Activated CD8-positive, alpha-beta memory T cell treated with anti-CD3 and anti-CD28 coated beads, Interleukin-2, amount 50 U/mL, for 1 hour (primary cell): ENCODE results near the gene OXNAD1.

Experiments
- DNase-seq: peaks from one replicate; pipeline ENCODE4 v3.0.0-alpha.2; 2020; ENCODE audit errors: extremely low read depth

OXNAD1 gene

GRCh38 chr3:16279010-16279801, 14.2 kb downstream of the OXNAD1 start:
- no peak for DNase-seq

- no peak for DNase-seq
Measured at GRCh38 chr3:16280671-16281070, 15.7 kb downstream of the OXNAD1 start.

DNA sequence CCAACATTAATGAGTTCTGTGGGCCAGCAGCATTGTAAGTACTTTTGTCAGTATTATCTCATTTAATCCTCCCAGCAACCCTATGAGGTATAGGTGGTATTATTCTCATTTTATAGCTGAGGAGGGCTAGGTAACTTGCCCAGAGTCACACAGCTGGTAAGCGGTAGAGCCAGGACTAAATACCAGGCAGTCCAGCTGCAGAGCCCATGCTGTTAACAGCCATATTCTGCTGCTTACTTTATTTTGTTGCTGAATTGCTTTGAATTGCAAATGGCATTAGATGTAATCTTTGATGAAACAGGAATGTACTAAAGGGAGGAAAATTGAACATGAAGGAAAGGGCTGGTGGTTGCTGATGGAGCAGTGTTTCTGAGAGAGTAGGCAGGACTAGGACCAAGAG, 19.6 kb downstream of the OXNAD1 start:
- no peak for DNase-seq

GRCh38 chr3:16286161-16286560, 21.1 kb downstream of the OXNAD1 start:
- DNase-seq, result peak; percentile 77

DNA sequence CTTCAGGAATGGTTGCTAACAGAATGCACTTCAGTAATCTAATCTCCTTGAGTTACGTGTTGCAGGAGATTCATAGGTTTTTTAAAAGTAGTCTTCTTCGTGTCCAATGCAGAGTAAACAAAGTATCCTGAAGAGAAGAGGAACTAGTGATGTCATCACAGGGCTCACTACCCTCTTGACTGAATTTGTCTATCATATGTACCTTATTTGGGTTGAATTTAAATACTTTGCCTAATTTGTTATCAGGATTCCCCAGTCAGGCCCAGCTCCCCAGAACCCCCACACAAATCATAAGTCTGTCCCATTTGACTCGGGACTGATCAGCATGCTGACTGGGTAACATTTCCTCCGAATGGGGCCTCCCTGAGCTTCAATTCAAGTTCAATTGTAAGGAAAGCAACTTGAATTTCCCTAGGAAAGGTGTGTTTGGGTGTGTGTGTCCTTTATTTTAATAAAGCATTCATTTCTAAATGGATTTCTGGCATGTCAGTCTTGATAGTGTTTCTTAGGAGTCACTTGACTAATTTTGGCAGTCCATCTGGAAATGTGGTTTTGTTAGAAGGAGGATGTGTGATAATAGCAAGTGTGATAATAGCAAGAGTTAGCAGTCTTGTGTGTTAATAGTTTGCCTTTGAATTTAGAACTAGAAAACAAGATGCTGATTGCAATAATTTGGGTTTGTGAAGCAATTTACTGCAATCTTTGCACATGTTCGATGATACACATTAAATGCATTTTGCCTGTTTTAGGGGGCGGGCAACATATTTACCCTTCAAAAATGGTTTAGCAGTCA, 21.9 kb downstream of the OXNAD1 start:
- DNase-seq, result no peak

- no peak for DNase-seq
Measured at GRCh38 chr3:16288664-16289063, 23.7 kb downstream of the OXNAD1 start.

DNA sequence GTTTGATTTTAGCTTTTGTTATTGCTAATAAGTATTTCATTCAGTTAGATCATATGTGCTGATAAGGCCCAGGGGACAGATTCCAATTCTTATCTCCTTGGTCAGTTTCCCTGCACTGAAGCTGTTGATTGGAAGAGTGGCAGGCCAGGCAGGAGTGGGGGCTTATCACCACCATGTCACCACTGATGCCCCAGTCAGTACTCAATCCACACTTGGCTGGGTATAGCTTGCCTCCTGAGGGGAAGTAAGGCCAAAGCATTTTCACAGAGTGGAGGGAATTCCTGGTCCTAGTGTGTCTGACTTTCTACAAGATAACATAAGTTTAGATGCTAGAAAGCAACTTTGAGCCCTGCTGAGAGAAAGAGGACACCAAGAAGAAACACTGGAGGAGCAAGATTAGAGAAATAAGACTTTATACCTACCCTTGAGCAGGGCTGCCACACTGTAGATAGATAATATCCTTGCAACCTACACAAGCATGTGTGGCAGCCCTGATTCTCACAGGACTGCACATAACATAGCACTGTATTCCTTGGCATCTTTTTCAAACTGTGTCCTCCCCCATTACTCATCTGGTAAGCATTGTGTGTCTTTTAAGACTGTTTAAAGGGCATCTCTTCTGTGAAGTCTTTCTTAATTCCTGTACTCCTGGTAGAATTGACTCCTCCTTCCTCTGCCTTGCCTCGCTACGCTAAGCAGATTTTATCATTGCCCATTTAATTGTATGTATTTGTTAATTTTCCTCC, 24.3 kb downstream of the OXNAD1 start:
- DNase-seq, result no peak

- DNase-seq, result no peak
Measured at GRCh38 chr3:16290007-16290826, 25.2 kb downstream of the OXNAD1 start.

DNA sequence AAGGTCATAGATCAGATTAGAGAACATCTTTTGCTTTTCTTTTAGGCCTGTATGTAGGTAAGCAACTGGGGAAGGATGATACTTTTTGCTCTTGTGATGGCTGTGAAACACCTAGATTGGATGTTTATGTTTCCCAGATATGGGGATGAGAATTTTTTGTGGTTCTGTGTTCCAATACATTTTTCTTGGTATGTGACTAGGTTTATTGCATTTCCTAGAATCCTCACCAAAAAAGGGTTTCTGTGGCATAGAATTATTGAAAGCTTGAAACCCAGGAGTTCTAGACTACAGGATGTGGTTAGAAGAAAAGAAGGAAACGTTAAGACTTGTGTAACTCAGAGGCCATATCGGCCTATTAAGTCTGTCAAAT, 25.8 kb downstream of the OXNAD1 start:
- DNase-seq, result no peak

- no peak for DNase-seq
Measured at GRCh38 chr3:16294844-16295243, 29.8 kb downstream of the OXNAD1 start.

DNA sequence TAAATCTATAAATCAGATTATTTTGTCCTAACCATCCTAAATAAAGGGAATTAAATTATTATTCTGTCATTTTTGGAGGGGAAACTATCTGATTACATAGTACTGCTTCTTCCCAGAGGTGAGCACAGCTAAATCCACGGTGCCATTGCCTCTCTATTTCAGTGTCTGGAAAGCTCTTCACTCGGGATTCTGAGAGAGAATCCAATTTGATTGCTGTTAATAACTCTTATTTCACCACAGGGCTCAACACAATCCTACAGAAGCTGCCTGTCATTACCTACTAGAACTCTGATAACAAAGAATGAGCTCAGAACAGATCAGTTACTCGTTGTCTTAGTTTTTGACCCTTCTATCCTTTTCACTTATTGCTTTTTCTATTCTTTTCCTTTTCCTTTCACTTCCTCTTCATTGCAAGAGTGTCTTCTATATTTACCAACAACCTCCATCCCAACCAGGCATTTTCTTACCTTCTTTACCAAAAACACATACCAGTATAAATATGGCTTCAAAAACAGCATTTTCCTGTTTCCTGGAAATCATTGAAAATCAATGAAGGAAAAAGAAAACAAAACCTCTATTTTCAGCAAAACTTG, 30.4 kb downstream of the OXNAD1 start:
- DNase-seq, result no peak

DNA sequence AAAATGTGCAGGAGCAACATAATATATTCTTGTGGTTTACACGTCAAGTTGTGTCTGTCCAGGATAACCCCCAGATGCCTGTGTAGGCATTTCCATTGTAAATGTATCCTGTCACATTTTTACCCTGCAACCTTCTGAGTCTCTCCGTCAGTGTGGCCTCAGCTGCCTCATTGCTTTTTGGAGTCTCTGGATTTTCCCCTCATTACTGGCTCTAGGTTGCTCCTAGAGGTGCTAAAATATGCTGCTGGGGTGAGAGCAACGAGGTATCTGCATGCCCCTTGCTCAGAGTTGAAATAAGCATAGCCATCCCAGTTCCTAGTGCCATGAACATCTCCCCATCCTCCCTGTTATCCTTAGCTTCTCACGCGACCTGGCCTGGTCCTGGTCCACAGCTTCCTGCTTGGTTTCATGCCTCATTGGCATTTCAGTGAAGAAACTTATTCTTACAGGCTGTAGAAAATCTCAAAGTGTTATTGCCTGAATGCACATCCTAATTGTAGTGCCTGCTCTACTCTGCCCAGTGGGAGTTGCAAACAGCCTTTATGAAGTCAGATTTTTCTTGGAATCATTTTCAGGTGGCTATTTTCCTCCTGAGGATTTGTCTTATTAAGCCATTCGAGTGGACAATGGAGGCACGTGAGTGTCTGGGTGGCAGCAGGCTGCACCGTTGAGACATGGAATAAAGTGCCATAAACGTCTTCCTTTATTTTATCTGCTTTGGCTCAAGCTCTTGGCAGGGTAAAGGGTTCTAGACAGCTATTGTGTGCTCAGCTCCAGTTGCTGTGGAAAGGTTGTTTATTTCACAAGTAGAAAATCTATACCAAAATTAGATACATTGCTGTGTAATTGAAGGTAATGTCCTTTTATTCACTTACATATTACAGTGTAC, 33.2 kb downstream of the OXNAD1 start:
- DNase-seq, result no peak

- no peak for DNase-seq
Measured at GRCh38 chr3:16298891-16299290, 33.9 kb downstream of the OXNAD1 start.

DNA sequence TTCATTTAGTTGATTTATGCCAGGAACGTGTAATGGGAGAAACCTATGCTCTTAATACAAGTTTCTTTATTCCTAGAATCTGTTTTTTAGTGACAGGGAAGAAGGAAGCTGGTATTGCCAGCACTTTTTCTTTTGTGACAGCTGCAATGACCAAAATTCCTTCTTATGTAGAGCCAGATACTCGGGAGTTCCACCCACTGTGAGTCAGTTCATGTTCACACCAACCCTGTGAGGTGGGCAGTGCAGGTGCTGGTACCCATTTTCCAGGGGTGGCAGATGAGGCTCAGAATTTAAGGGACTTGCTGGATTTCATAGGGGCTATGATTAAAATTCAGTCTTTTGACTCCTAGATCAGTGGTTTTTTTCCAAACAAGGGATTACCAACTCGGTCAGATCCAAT, 34.7 kb downstream of the OXNAD1 start:
- no peak for DNase-seq

- no peak for DNase-seq
Measured at GRCh38 chr3:16300307-16300706, 35.3 kb downstream of the OXNAD1 start.

DNA sequence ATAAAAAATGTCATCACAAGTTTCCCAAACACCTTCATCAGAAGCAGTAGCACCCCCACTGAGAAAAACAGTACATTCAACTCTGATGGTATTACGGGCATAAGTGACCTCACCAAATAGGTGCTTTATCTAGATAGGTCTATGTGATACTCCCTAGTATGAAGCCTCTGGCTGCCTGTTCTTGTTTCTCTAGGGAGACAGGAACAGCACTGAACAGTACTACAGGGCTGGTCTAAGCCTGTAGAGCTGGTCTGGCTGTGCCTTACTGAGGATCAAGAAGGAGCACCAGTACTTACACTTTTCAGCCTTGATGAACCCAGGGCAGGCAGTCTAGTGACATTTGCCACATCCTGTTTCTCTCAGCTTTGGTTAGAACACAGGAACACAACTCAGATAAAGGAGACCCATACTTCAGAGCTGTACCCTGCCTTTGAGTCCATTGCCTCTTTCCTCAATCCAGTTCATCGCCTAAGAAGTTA, 35.9 kb downstream of the OXNAD1 start:
- DNase-seq, result no peak

- DNase-seq, result no peak
Measured at GRCh38 chr3:16301507-16301906, 36.5 kb downstream of the OXNAD1 start.

DNA sequence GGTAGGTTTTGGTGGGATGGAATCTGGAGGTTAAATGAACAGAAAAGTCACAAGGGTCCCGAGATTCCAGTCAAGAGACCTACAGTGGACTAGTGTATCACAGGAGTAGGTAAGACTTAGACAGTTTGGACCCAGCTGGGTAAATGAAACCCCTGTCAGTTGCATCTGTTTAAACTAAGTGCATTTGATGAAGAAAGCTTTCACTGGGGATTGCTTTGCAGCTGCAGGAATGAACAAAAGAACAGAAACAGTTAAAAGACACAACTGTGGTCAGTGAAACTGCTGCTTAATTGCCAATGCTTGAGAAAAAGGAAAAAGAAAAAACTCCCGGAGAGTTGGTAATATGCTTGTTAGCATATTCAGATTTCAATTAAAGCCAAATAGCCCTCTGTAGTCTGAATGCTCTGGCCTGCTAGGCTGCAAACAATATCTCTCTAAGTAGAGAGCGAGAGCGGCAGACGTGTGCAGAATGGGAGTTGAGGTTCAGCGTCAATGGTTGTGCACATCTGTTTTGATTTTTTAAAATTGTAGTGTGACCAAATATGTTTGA, 37.1 kb downstream of the OXNAD1 start:
- no peak for DNase-seq

- no peak for DNase-seq
Measured at GRCh38 chr3:16303037-16303575, 38.1 kb downstream of the OXNAD1 start.
